ENCODE data around the gene TCEAL9. TPM values are rescaled to one million over a fixed set of nuclear protein-coding genes. Genes with fewer than 3 reads are reported as not detected.

TCEAL9 gene
- total RNA-seq, 3 donors from 2014 or later, result 47.4 to 94.5 (median 92.8) TPM

DNA sequence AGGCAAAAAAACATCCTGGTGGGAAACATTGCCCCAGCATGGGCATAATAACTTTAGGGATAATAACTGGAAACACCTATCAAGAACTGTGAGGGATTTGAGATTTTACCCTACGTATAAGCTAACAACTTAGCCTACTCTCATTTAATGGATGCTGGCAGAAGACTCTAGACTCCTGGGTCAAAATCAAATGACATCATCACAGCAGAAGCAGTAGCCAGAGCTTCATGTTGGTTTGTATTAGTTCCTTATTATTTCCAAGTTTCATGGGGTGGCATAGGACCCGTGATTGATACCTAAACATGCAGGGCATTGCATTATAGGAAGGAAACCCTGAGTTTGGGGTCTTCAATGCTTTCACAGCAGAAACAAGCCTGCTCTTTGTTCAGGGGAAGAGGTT lies 4.6 kb downstream of the TCEAL9 start:
- TF ChIP-seq, protein P1, sequence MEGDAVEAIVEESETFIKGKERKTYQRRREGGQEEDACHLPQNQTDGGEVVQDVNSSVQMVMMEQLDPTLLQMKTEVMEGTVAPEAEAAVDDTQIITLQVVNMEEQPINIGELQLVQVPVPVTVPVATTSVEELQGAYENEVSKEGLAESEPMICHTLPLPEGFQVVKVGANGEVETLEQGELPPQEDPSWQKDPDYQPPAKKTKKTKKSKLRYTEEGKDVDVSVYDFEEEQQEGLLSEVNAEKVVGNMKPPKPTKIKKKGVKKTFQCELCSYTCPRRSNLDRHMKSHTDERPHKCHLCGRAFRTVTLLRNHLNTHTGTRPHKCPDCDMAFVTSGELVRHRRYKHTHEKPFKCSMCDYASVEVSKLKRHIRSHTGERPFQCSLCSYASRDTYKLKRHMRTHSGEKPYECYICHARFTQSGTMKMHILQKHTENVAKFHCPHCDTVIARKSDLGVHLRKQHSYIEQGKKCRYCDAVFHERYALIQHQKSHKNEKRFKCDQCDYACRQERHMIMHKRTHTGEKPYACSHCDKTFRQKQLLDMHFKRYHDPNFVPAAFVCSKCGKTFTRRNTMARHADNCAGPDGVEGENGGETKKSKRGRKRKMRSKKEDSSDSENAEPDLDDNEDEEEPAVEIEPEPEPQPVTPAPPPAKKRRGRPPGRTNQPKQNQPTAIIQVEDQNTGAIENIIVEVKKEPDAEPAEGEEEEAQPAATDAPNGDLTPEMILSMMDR (IDR thresholded peaks at IDR 0.05), result no peak
- no peak for TF ChIP-seq POLR2A (IDR thresholded peaks at IDR 0.05)
- no peak for TF ChIP-seq POLR2AphosphoS5 (IDR thresholded peaks at IDR 0.05)
- H3K4me3 ChIP-seq, result no peak overlapping the region
- H3K27ac ChIP-seq, result no peak overlapping the region

DNA sequence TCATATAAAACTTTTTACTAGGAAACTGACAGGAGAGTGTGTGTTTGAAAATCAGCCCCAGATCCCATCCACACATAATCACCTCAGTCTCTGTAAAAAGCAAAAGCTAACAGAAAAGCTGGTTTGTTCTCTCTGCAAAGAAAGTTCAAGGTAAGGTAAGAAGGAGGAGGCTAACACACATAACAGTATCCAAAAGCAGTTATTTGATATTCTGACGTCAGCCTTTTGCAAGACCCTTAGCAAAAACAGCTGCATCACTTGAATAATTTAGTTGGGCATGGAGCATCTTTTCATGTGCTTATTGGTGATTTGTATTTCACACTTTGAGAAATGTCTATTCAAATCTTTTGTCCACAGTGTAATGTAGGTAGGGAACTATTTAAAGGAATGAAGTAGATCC lies 5.5 kb downstream of the TCEAL9 start:
- H3K4me3 ChIP-seq, result no peak overlapping the region
- no peaks in the 10 kb centered on the region for H3K36me3 ChIP-seq

More for the DNA sequence above, 4.6 kb downstream of the TCEAL9 start:
- peaks cover 0 to 38% of the 10 kb centered on the region in 2 donors for H3K27me3 ChIP-seq
- H3K36me3 ChIP-seq, result no peaks in the 10 kb centered on the region
- no peaks in the 10 kb centered on the region for H3K9me3 ChIP-seq
- DNase-seq (ENCODE audit: low spot score in 2 of 2), result no peak
- intact Hi-C loops (cut with DNase I; ENCODE audit: low total_unique reads), result no loop called here
- H3K4me1 ChIP-seq, result no peaks in the 10 kb centered on the region

DNA sequence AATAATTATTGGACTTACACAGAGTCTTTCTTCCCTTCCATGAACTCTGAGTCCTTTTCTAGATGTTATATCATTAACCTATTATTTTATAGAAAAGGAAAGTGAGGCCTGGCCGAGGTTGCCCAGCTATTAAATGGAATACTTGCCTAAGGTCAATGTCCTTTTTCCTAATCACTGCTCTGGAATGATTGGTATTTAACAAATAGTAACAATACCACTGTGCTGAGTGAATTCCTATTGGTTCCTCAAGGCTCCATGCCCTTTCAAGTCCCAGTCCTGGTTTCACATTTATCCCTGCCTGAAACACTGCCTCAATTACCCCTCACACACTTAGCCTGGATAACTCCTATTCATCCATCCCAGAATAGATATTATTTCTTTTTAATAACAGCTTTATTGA lies 6.2 kb downstream of the TCEAL9 start:
- intact Hi-C loops (cut with DNase I; ENCODE audit: low total_unique reads), result no loop called here
- H3K36me3 ChIP-seq, result no peaks in the 10 kb centered on the region
- no peaks in the 10 kb centered on the region for H3K9me3 ChIP-seq
- peaks cover 0 to 35% of the 10 kb centered on the region in 2 donors for H3K27me3 ChIP-seq
- H3K4me3 ChIP-seq, result no peak overlapping the region
- no peak overlapping the region for H3K27ac ChIP-seq
- no peaks in the 10 kb centered on the region for H3K4me1 ChIP-seq
- DNase-seq (ENCODE audit: low spot score in 2 of 2), result no peak
- TF ChIP-seq, protein P1 (IDR thresholded peaks at IDR 0.05), result no peak
- no peak for TF ChIP-seq POLR2A (IDR thresholded peaks at IDR 0.05)
- no peak for TF ChIP-seq POLR2AphosphoS5 (IDR thresholded peaks at IDR 0.05)

More for the DNA sequence above, 5.5 kb downstream of the TCEAL9 start:
- DNase-seq (ENCODE audit: low spot score in 2 of 2), result no peak
- Histone ChIP-seq H3K9me3 (no peaks in the 10 kb centered on the region), H3K4me1 (no peaks in the 10 kb centered on the region), H3K27ac (no peak overlapping the region), H3K27me3 (peaks cover 0 to 33% of the 10 kb centered on the region in 2 donors)
- TF ChIP-seq, protein P1 (IDR thresholded peaks at IDR 0.05), result no peak
- no peak for TF ChIP-seq POLR2A (IDR thresholded peaks at IDR 0.05)
- TF ChIP-seq POLR2AphosphoS5 (IDR thresholded peaks at IDR 0.05), result no peak
- intact Hi-C loops (cut with DNase I; ENCODE audit: low total_unique reads), result no loop called here

DNA sequence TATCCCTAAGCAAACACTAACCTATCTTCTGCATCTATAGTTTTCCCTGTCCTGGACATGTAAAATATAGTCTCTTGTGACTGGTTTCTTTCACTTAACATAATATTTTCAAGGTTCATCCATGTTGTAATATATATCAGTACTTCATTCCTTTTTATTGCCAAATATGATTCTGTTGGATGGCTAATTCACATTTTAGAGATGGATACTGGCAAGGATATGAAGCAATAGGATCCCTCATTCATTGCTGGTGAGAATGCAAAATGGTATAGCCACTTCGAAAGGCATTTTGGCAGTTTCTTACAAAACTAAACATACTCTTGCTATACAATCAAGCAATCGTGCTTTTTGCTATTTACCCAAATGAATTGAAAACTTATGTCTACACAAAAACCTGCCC lies 6.7 kb downstream of the TCEAL9 start:
- H3K27ac ChIP-seq, result no peak overlapping the region
- H3K4me3 ChIP-seq, result no peak overlapping the region
- H3K4me1 ChIP-seq, result no peaks in the 10 kb centered on the region
- H3K36me3 ChIP-seq, result no peaks in the 10 kb centered on the region
- no peak for DNase-seq (ENCODE audit: low spot score in 2 of 2)
- intact Hi-C loops (cut with DNase I; ENCODE audit: low total_unique reads), result no loop called here
- H3K9me3 ChIP-seq, result no peaks in the 10 kb centered on the region
- peaks cover 0 to 35% of the 10 kb centered on the region in 2 donors for H3K27me3 ChIP-seq
- no peak for TF ChIP-seq POLR2A (IDR thresholded peaks at IDR 0.05)
- no peak for TF ChIP-seq POLR2AphosphoS5 (IDR thresholded peaks at IDR 0.05)
- TF ChIP-seq, protein P1 (IDR thresholded peaks at IDR 0.05), result no peak

DNA sequence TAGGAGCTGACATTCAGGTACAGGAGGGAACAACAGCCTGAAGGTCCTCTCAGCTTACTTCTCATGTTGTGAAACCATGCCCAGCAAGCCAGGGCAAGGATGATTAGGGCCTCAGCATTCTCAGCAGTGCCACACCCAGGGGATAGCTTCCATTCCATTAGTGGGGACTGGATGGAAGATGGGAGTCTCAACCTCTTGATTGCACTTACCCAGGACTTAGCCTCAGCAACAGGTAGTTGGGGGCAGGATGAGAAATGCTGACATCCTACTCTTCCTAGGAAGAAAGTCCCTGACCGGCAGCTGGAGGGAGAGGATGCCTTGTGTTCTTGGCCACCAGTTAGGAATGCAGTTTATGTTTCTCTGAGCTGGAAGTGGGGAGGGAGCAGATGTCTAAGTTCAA lies 11.2 kb downstream of the TCEAL9 start:
- no peak overlapping the region for H3K4me3 ChIP-seq
- peaks cover 0 to 46% of the 10 kb centered on the region in 2 donors for H3K27me3 ChIP-seq
- intact Hi-C loops (cut with DNase I; ENCODE audit: low total_unique reads), result no loop called here
- no peaks in the 10 kb centered on the region for H3K9me3 ChIP-seq
- no peaks in the 10 kb centered on the region for H3K36me3 ChIP-seq
- TF ChIP-seq POLR2AphosphoS5 (IDR thresholded peaks at IDR 0.05) (no peak), POLR2A (IDR thresholded peaks at IDR 0.05) (no peak)
- TF ChIP-seq, protein P1 (IDR thresholded peaks at IDR 0.05), result no peak
- H3K4me1 ChIP-seq, result no peaks in the 10 kb centered on the region
- H3K27ac ChIP-seq, result no peak overlapping the region
- DNase-seq (ENCODE audit: low spot score in 2 of 2), result no peak

All from breast epithelium (tissue), 4 donors.